Ovary (tissue), 3 donors: ENCODE results near the gene KDM3A.

Experiments
- POLR2A ChIP-seq: fragments of 450-650 bp; IDR thresholded peaks from one replicate; pipeline ENCODE4 v1.6.1; 2017; ENCODE audit warnings: antibody characterized with exemption, mild to moderate bottlenecking, moderate library complexity
- TF ChIP-seq, protein P1 (sequence below), 3 donors: fragments of 450-650 bp in 2 of 3; fragments of 200-600 bp in 1 of 3; IDR thresholded peaks; one replicate each; pipeline versions ENCODE4 v1.5.1 to v1.8.0; 2016 to 2022; ENCODE audit warnings: antibody characterized with exemption in 3 of 3, mild to moderate bottlenecking in 1 of 3
- donor health status: DM: no; HTN: no; CAD: no.

DNA sequence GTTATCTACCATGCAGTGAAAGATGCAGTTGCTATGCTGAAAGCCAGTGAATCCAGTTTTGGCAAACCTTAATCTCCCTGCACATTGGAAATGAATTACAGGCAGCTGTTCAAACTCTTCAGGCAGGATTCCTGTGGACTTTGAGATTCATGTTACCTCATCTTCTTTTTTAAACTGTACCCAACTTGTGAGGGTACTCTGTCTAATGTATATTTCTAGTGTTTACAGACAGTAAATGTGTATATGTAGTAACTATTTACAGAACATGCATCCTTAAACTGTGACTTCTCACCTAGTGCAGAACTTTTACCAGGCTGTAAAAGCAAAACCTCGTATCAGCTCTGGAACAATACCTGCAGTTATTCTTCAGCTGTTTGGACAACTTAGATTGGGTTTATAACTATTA lies 50.9 kb downstream of the KDM3A start:
- TF ChIP-seq, protein P1, sequence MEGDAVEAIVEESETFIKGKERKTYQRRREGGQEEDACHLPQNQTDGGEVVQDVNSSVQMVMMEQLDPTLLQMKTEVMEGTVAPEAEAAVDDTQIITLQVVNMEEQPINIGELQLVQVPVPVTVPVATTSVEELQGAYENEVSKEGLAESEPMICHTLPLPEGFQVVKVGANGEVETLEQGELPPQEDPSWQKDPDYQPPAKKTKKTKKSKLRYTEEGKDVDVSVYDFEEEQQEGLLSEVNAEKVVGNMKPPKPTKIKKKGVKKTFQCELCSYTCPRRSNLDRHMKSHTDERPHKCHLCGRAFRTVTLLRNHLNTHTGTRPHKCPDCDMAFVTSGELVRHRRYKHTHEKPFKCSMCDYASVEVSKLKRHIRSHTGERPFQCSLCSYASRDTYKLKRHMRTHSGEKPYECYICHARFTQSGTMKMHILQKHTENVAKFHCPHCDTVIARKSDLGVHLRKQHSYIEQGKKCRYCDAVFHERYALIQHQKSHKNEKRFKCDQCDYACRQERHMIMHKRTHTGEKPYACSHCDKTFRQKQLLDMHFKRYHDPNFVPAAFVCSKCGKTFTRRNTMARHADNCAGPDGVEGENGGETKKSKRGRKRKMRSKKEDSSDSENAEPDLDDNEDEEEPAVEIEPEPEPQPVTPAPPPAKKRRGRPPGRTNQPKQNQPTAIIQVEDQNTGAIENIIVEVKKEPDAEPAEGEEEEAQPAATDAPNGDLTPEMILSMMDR (IDR thresholded peaks at IDR 0.05): no peak
- no peak for TF ChIP-seq POLR2A
